ENCODE measurements around the gene GRIN1. TPM values are rescaled to one million over a fixed set of nuclear protein-coding genes. Genes with fewer than 3 reads are reported as not detected.
"Not testable (repeated sequence)": the region's sequence is repeated elsewhere in the genome, so short reads cannot be mapped to it uniquely, and the experiment has no call there.

Gene GRIN1
- total and polyA plus RNA-seq, 2 experiments from 2014 or later = not detected

- not testable (repeated sequence) for DNase-seq (ENCODE audit: low spot score); H3K9me2 ChIP-seq (replicated peaks; ENCODE audit: insufficient read depth)
- WGBS (ENCODE audit: low lambda C conversion rate, missing lambda C conversion rate) = 94% methylated on average over 16 of the region's 16 CpGs
These were observed 16.0 kb upstream of the GRIN1 start for GRCh38 chr9:137122796-137123467.

GRCh38 chr9:137123468-137123837 is 15.5 kb upstream of the GRIN1 start:
- H4K20me1 ChIP-seq (ENCODE audit: insufficient read depth, poor library complexity, severe bottlenecking) = no peaks in the 10 kb centered on the region
- DNase-seq (ENCODE audit: low spot score) = no peak
- TF ChIP-seq EZH2phosphoT487 (IDR thresholded peaks at IDR 0.05; ENCODE audit: low read depth, severe bottlenecking, unreplicated experiment) (no peak), CTCF (IDR thresholded peaks at IDR 0.05; ENCODE audit: poor library complexity) (no peak), EZH2 (IDR thresholded peaks at IDR 0.05; ENCODE audit: borderline replicate concordance) (no peak)
- H3K36me3 ChIP-seq (replicated peaks; ENCODE audit: insufficient read depth, low read depth) = no peaks in the 10 kb centered on the region
- WGBS (ENCODE audit: low lambda C conversion rate, missing lambda C conversion rate) = 93% methylated on average over 5 of the region's 5 CpGs
- H3K9me3 ChIP-seq (ENCODE audit: low read depth) = no peaks in the 10 kb centered on the region
- H3K4me1 ChIP-seq (ENCODE audit: insufficient read depth) = peaks cover 14% of the 10 kb centered on the region
- no peak overlapping the region for H3K4me2 ChIP-seq
- H3K4me3 ChIP-seq = no peak overlapping the region
- H3K79me2 ChIP-seq = peaks cover 42% of the 10 kb centered on the region
- H3K9me2 ChIP-seq (replicated peaks; ENCODE audit: insufficient read depth) = no peaks in the 10 kb centered on the region
- H3K27me3 ChIP-seq = no peaks in the 10 kb centered on the region
- no peak overlapping the region for H2AFZ ChIP-seq
- no peak overlapping the region for H3K27ac ChIP-seq

More at GRCh38 chr9:137122796-137123467, 16.0 kb upstream of the GRIN1 start:
- not testable (repeated sequence) for H3K9me3 ChIP-seq (ENCODE audit: low read depth); H3K4me3 ChIP-seq; H3K27me3 ChIP-seq; H3K4me2 ChIP-seq; H4K20me1 ChIP-seq (ENCODE audit: insufficient read depth, poor library complexity, severe bottlenecking); H3K36me3 ChIP-seq (replicated peaks; ENCODE audit: insufficient read depth, low read depth); H3K4me1 ChIP-seq (ENCODE audit: insufficient read depth); H2AFZ ChIP-seq; H3K27ac ChIP-seq
- H3K79me2 ChIP-seq = peaks cover 37% of the 10 kb centered on the region

- H4K20me1 ChIP-seq (ENCODE audit: insufficient read depth, poor library complexity, severe bottlenecking); DNase-seq (ENCODE audit: low spot score); H3K27me3 ChIP-seq; H3K9me2 ChIP-seq (replicated peaks; ENCODE audit: insufficient read depth); H3K36me3 ChIP-seq (replicated peaks; ENCODE audit: insufficient read depth, low read depth); H2AFZ ChIP-seq; H3K4me3 ChIP-seq; H3K9me3 ChIP-seq (ENCODE audit: low read depth); H3K4me2 ChIP-seq; H3K27ac ChIP-seq: not testable (repeated sequence)
- Histone ChIP-seq H3K79me2 (peaks cover 47% of the 10 kb centered on the region), H3K4me1 (ENCODE audit: insufficient read depth) (peaks cover 18% of the 10 kb centered on the region)
- 92% methylated on average over 5 of the region's 5 CpGs for WGBS (ENCODE audit: low lambda C conversion rate, missing lambda C conversion rate)
These were observed 14.9 kb upstream of the GRIN1 start for GRCh38 chr9:137123952-137124462.

- peak overlapping the region; percentile 94 for H3K4me2 ChIP-seq
- WGBS (ENCODE audit: low lambda C conversion rate, missing lambda C conversion rate) = 85% methylated on average over 3 of the region's 3 CpGs
- H3K79me2 ChIP-seq = peaks cover 51% of the 10 kb centered on the region
- H3K9me3 ChIP-seq (ENCODE audit: low read depth) = no peaks in the 10 kb centered on the region
- TF ChIP-seq EZH2 (IDR thresholded peaks at IDR 0.05; ENCODE audit: borderline replicate concordance) (no peak), CTCF (IDR thresholded peaks at IDR 0.05; ENCODE audit: poor library complexity) (no peak), EZH2phosphoT487 (IDR thresholded peaks at IDR 0.05; ENCODE audit: low read depth, severe bottlenecking, unreplicated experiment) (no peak)
- peaks cover 18% of the 10 kb centered on the region for H3K4me1 ChIP-seq (ENCODE audit: insufficient read depth)
- no peak overlapping the region for H2AFZ ChIP-seq
- H4K20me1 ChIP-seq (ENCODE audit: insufficient read depth, poor library complexity, severe bottlenecking) = no peaks in the 10 kb centered on the region
- H3K9me2 ChIP-seq (replicated peaks; ENCODE audit: insufficient read depth) = no peaks in the 10 kb centered on the region
- H3K36me3 ChIP-seq (replicated peaks; ENCODE audit: insufficient read depth, low read depth) = no peaks in the 10 kb centered on the region
- H3K27ac ChIP-seq = peak overlapping the region; percentile 73
- no peak for DNase-seq (ENCODE audit: low spot score)
- no peak overlapping the region for H3K4me3 ChIP-seq
- no peaks in the 10 kb centered on the region for H3K27me3 ChIP-seq
These were observed 12.2 kb upstream of the GRIN1 start for GRCh38 chr9:137126786-137127185.

All from hepatocyte (in vitro differentiated cells).